Measurements from ENCODE around the gene MROH2A. TPM values are rescaled to one million over a fixed set of nuclear protein-coding genes. Genes with fewer than 3 reads are reported as not detected.

Gene MROH2A
- total and polyA plus RNA-seq, 2 donors = 0.39 to 0.71 TPM

GRCh38 chr2:233794128-233794658 is 16.1 kb downstream of the MROH2A start:
- Histone ChIP-seq H3K36me3 (ENCODE audit: control insufficient read depth in 2 of 2, insufficient read depth in 2 of 2, low read length in 1 of 2) (no peaks in the 10 kb centered on the region), H3K4me3 (ENCODE audit: low read length in 2 of 2) (no peak overlapping the region), H3K27me3 (ENCODE audit: control insufficient read depth in 2 of 2, insufficient read depth in 1 of 2, low read length in 1 of 2) (no peaks in the 10 kb centered on the region), H3K4me1 (ENCODE audit: control insufficient read depth in 2 of 2, insufficient read depth in 2 of 2, low read length in 2 of 2) (no peaks in the 10 kb centered on the region), H3K9me3 (ENCODE audit: control insufficient read depth in 2 of 2, insufficient read depth in 1 of 2, low read length in 1 of 2) (peaks cover 0 to 2% of the 10 kb centered on the region in 2 donors), H3K27ac (ENCODE audit: low read depth in 1 of 2, low read length in 1 of 2) (no peak overlapping the region)
- 88% methylated on average over 17 of the region's 17 CpGs for WGBS
- no peak for DNase-seq (ENCODE audit: low read depth in 6 of 9, low spot score in 9 of 9)

- Histone ChIP-seq H3K27me3 (ENCODE audit: control insufficient read depth in 2 of 2, insufficient read depth in 1 of 2, low read length in 1 of 2) (no peaks in the 10 kb centered on the region), H3K4me3 (ENCODE audit: low read length in 2 of 2) (no peak overlapping the region), H3K27ac (ENCODE audit: low read depth in 1 of 2, low read length in 1 of 2) (no peak overlapping the region), H3K36me3 (ENCODE audit: control insufficient read depth in 2 of 2, insufficient read depth in 2 of 2, low read length in 1 of 2) (no peaks in the 10 kb centered on the region), H3K4me1 (ENCODE audit: control insufficient read depth in 2 of 2, insufficient read depth in 2 of 2, low read length in 2 of 2) (no peaks in the 10 kb centered on the region), H3K9me3 (ENCODE audit: control insufficient read depth in 2 of 2, insufficient read depth in 1 of 2, low read length in 1 of 2) (peaks cover 0 to 4% of the 10 kb centered on the region in 2 donors)
- no peak for DNase-seq (ENCODE audit: low read depth in 6 of 9, low spot score in 9 of 9)
- 96% methylated on average over 13 of the region's 13 CpGs for WGBS
Observed at GRCh38 chr2:233795735-233796171, 17.6 kb downstream of the MROH2A start.

- no peak overlapping the region for H3K27ac ChIP-seq (ENCODE audit: low read depth in 1 of 2, low read length in 1 of 2)
- peaks cover 0 to 4% of the 10 kb centered on the region in 2 donors for H3K9me3 ChIP-seq (ENCODE audit: control insufficient read depth in 2 of 2, insufficient read depth in 1 of 2, low read length in 1 of 2)
- WGBS = 94% methylated on average over 9 of the region's 9 CpGs
- no peaks in the 10 kb centered on the region for H3K36me3 ChIP-seq (ENCODE audit: control insufficient read depth in 2 of 2, insufficient read depth in 2 of 2, low read length in 1 of 2)
- no peak for DNase-seq (ENCODE audit: low read depth in 6 of 9, low spot score in 9 of 9)
- no peaks in the 10 kb centered on the region for H3K27me3 ChIP-seq (ENCODE audit: control insufficient read depth in 2 of 2, insufficient read depth in 1 of 2, low read length in 1 of 2)
- no peak overlapping the region for H3K4me3 ChIP-seq (ENCODE audit: low read length in 2 of 2)
- H3K4me1 ChIP-seq (ENCODE audit: control insufficient read depth in 2 of 2, insufficient read depth in 2 of 2, low read length in 2 of 2) = no peaks in the 10 kb centered on the region
Observed at GRCh38 chr2:233796254-233796653, 18.1 kb downstream of the MROH2A start.

GRCh38 chr2:233798335-233799086 is 20.4 kb downstream of the MROH2A start:
- Histone ChIP-seq H3K27ac (ENCODE audit: low read depth in 1 of 2, low read length in 1 of 2) (no peak overlapping the region), H3K36me3 (ENCODE audit: control insufficient read depth in 2 of 2, insufficient read depth in 2 of 2, low read length in 1 of 2) (no peaks in the 10 kb centered on the region), H3K4me1 (ENCODE audit: control insufficient read depth in 2 of 2, insufficient read depth in 2 of 2, low read length in 2 of 2) (no peaks in the 10 kb centered on the region), H3K9me3 (ENCODE audit: control insufficient read depth in 2 of 2, insufficient read depth in 1 of 2, low read length in 1 of 2) (peaks cover 0 to 4% of the 10 kb centered on the region in 2 donors), H3K4me3 (ENCODE audit: low read length in 2 of 2) (no peak overlapping the region), H3K27me3 (ENCODE audit: control insufficient read depth in 2 of 2, insufficient read depth in 1 of 2, low read length in 1 of 2) (no peaks in the 10 kb centered on the region)
- WGBS = 91% methylated on average over 14 of the region's 14 CpGs
- DNase-seq (ENCODE audit: low read depth in 6 of 9, low spot score in 9 of 9) = no peak

- no peak for DNase-seq (ENCODE audit: low read depth in 6 of 9, low spot score in 9 of 9)
- H3K36me3 ChIP-seq (ENCODE audit: control insufficient read depth in 2 of 2, insufficient read depth in 2 of 2, low read length in 1 of 2) = no peaks in the 10 kb centered on the region
- peaks cover 0 to 4% of the 10 kb centered on the region in 2 donors for H3K9me3 ChIP-seq (ENCODE audit: control insufficient read depth in 2 of 2, insufficient read depth in 1 of 2, low read length in 1 of 2)
- H3K27ac ChIP-seq (ENCODE audit: low read depth in 1 of 2, low read length in 1 of 2) = no peak overlapping the region
- 71% methylated on average over 7 of the region's 7 CpGs for WGBS
- H3K4me3 ChIP-seq (ENCODE audit: low read length in 2 of 2) = no peak overlapping the region
- H3K4me1 ChIP-seq (ENCODE audit: control insufficient read depth in 2 of 2, insufficient read depth in 2 of 2, low read length in 2 of 2) = no peaks in the 10 kb centered on the region
- H3K27me3 ChIP-seq (ENCODE audit: control insufficient read depth in 2 of 2, insufficient read depth in 1 of 2, low read length in 1 of 2) = no peaks in the 10 kb centered on the region
Observed at GRCh38 chr2:233799087-233799665, 21.0 kb downstream of the MROH2A start.

- DNase-seq (ENCODE audit: low read depth in 6 of 9, low spot score in 9 of 9) = no peak
Observed at GRCh38 chr2:233799716-233800115, 21.6 kb downstream of the MROH2A start.

GRCh38 chr2:233800208-233800607 is 22.1 kb downstream of the MROH2A start:
- peaks cover 0 to 4% of the 10 kb centered on the region in 2 donors for H3K9me3 ChIP-seq (ENCODE audit: control insufficient read depth in 2 of 2, insufficient read depth in 1 of 2, low read length in 1 of 2)
- no peak overlapping the region for H3K27ac ChIP-seq (ENCODE audit: low read depth in 1 of 2, low read length in 1 of 2)
- DNase-seq (ENCODE audit: low read depth in 6 of 9, low spot score in 9 of 9) = no peak
- 89% methylated on average over 7 of the region's 7 CpGs for WGBS
- no peaks in the 10 kb centered on the region for H3K4me1 ChIP-seq (ENCODE audit: control insufficient read depth in 2 of 2, insufficient read depth in 2 of 2, low read length in 2 of 2)
- no peak overlapping the region for H3K4me3 ChIP-seq (ENCODE audit: low read length in 2 of 2)
- H3K36me3 ChIP-seq (ENCODE audit: control insufficient read depth in 2 of 2, insufficient read depth in 2 of 2, low read length in 1 of 2) = no peaks in the 10 kb centered on the region
- H3K27me3 ChIP-seq (ENCODE audit: control insufficient read depth in 2 of 2, insufficient read depth in 1 of 2, low read length in 1 of 2) = peaks cover 0 to 4% of the 10 kb centered on the region in 2 donors

More at GRCh38 chr2:233799716-233800115, 21.6 kb downstream of the MROH2A start:
- peaks cover 0 to 4% of the 10 kb centered on the region in 2 donors for H3K9me3 ChIP-seq (ENCODE audit: control insufficient read depth in 2 of 2, insufficient read depth in 1 of 2, low read length in 1 of 2)
- H3K27ac ChIP-seq (ENCODE audit: low read depth in 1 of 2, low read length in 1 of 2) = no peak overlapping the region
- H3K36me3 ChIP-seq (ENCODE audit: control insufficient read depth in 2 of 2, insufficient read depth in 2 of 2, low read length in 1 of 2) = no peaks in the 10 kb centered on the region
- H3K4me3 ChIP-seq (ENCODE audit: low read length in 2 of 2) = no peak overlapping the region
- H3K4me1 ChIP-seq (ENCODE audit: control insufficient read depth in 2 of 2, insufficient read depth in 2 of 2, low read length in 2 of 2) = no peaks in the 10 kb centered on the region
- peaks cover 0 to 2% of the 10 kb centered on the region in 2 donors for H3K27me3 ChIP-seq (ENCODE audit: control insufficient read depth in 2 of 2, insufficient read depth in 1 of 2, low read length in 1 of 2)
- 56% methylated on average over 5 of the region's 5 CpGs for WGBS

GRCh38 chr2:233801357-233802131 is 23.4 kb downstream of the MROH2A start:
- Histone ChIP-seq H3K36me3 (ENCODE audit: control insufficient read depth in 2 of 2, insufficient read depth in 2 of 2, low read length in 1 of 2) (no peaks in the 10 kb centered on the region), H3K9me3 (ENCODE audit: control insufficient read depth in 2 of 2, insufficient read depth in 1 of 2, low read length in 1 of 2) (peaks cover 0 to 4% of the 10 kb centered on the region in 2 donors), H3K4me1 (ENCODE audit: control insufficient read depth in 2 of 2, insufficient read depth in 2 of 2, low read length in 2 of 2) (no peaks in the 10 kb centered on the region), H3K27ac (ENCODE audit: low read depth in 1 of 2, low read length in 1 of 2) (no peak overlapping the region), H3K27me3 (ENCODE audit: control insufficient read depth in 2 of 2, insufficient read depth in 1 of 2, low read length in 1 of 2) (peaks cover 0 to 4% of the 10 kb centered on the region in 2 donors), H3K4me3 (ENCODE audit: low read length in 2 of 2) (no peak overlapping the region)
- 65% methylated on average over 9 of the region's 9 CpGs for WGBS
- DNase-seq (ENCODE audit: low read depth in 6 of 9, low spot score in 9 of 9) = no peak
